ENCODE measurements around the gene MEGF11. TPM values are rescaled to one million over a fixed set of nuclear protein-coding genes. Genes with fewer than 3 reads are reported as not detected.

MEGF11 gene
- total RNA-seq, 1 experiment from 2014 or later = 1.2 TPM

GRCh38 chr15:65883571-65883970 lies 370.0 kb downstream of the MEGF11 start:
- H3T11ph ChIP-seq (ENCODE audit: low read length) = no peak overlapping the region
- no peak overlapping the region for H4K5ac ChIP-seq (ENCODE audit: insufficient read length, low read depth, low read length)
- H3K23me2 ChIP-seq (ENCODE audit: insufficient read length, low read depth, low read length, poor library complexity, severe bottlenecking) = no peaks in the 10 kb centered on the region
- H3K4me2 ChIP-seq (ENCODE audit: insufficient read depth, insufficient read length, low read length) = no peak overlapping the region
- no peak overlapping the region for H3K4ac ChIP-seq (ENCODE audit: low read depth, low read length)
- peaks cover 30 to 67% (median 61%) of the 10 kb centered on the region in 3 experiments; a peak in 6 of 7 replicates for H3K36me3 Mint-ChIP-seq (ENCODE audit: insufficient read depth in 1 of 3, low read depth in 3 of 3)
- peak overlapping the region in 1 of 3 experiments; percentile 68; a peak in 1 of 7 replicates for H3K27ac Mint-ChIP-seq
- H3K4me3 Mint-ChIP-seq = no peak overlapping the region
- no peak overlapping the region for H2BK5ac ChIP-seq (ENCODE audit: insufficient read length, low read length)
- no peak overlapping the region for H2BK12ac ChIP-seq (ENCODE audit: insufficient read length, low read depth, low read length)
- no peak for DNase-seq
- peaks cover 17 to 21% of the 10 kb centered on the region in 2 experiments for H3K4me1 Mint-ChIP-seq
- no peak overlapping the region for H3K9ac ChIP-seq (ENCODE audit: extremely low read depth, insufficient read length, low read length)
- no peak overlapping the region for H3K18ac ChIP-seq (ENCODE audit: insufficient read length, low read depth, low read length)
- H3K79me2 ChIP-seq (ENCODE audit: insufficient read depth, low read length) = no peaks in the 10 kb centered on the region
- no peak overlapping the region for H2BK120ac ChIP-seq (ENCODE audit: low read depth, low read length, poor library complexity, severe bottlenecking)
- no peaks in the 10 kb centered on the region for H3K79me1 ChIP-seq (ENCODE audit: insufficient read depth, low read depth, low read length, poor library complexity, severe bottlenecking)
- no peak for TF ChIP-seq CTCF (conservative IDR thresholded peaks at IDR 0.05)
- no peak overlapping the region for H4K91ac ChIP-seq (ENCODE audit: insufficient read length, low read depth, low read length)
- H3K27ac ChIP-seq (ENCODE audit: insufficient read length, low read depth, low read length) = no peak overlapping the region
- no peak overlapping the region for H2AFZ ChIP-seq (ENCODE audit: low read length)
- no peaks in the 10 kb centered on the region for H3K9me3 Mint-ChIP-seq
- H3K27me3 Mint-ChIP-seq (ENCODE audit: low read depth) = no peaks in the 10 kb centered on the region
- no peak overlapping the region for H3K23ac ChIP-seq (ENCODE audit: insufficient read length, low read depth, low read length)
- H3K14ac ChIP-seq (ENCODE audit: insufficient read depth, low read length) = no peak overlapping the region
- no peaks in the 10 kb centered on the region for H3K27me3 ChIP-seq (ENCODE audit: insufficient read depth, low read length)
- no peak overlapping the region for H2BK20ac ChIP-seq (ENCODE audit: low read depth, low read length, poor library complexity, severe bottlenecking)
- no CpG with 5 or more reads among the region's 6 CpGs for WGBS (ENCODE audit: extremely low coverage, insufficient read length, low lambda C conversion rate)
- no peak overlapping the region for H4K8ac ChIP-seq (replicated peaks; ENCODE audit: insufficient read length, low read depth, low read length)
- no peaks in the 10 kb centered on the region for H3K4me1 ChIP-seq (ENCODE audit: insufficient read depth, low read length)
- no peak overlapping the region for H3K56ac ChIP-seq (ENCODE audit: insufficient read length, low read depth, low read length)
- no peaks in the 10 kb centered on the region for H3K9me3 ChIP-seq (ENCODE audit: control insufficient read depth, low read depth, low read length)
- H4K20me1 ChIP-seq (ENCODE audit: control insufficient read depth, insufficient read depth, insufficient read length) = no peaks in the 10 kb centered on the region
- no peak overlapping the region for H2BK15ac ChIP-seq (ENCODE audit: low read depth, low read length)
- H2AK5ac ChIP-seq (ENCODE audit: insufficient read length, low read length) = no peak overlapping the region
